Lower leg skin (tissue), 4 donors: ENCODE results near the gene XRRA1. TPM values are rescaled to one million over a fixed set of nuclear protein-coding genes. Genes with fewer than 3 reads are reported as not detected.
"Not testable (repeated sequence)": the region's sequence is repeated elsewhere in the genome, so short reads cannot be mapped to it uniquely, and the experiment has no call there.

Experiments used
- DNase-seq, 2 donors: peaks; one replicate each; pipeline ENCODE4 v3.0.0-alpha.2; 2019; ENCODE audit warnings: low spot score in 2 of 2
- H3K4me3 ChIP-seq: fragments of 200-600 bp; sonication (generic); 2 replicates; pipeline ENCODE4 v1.5.1; 2017; ENCODE audit warnings: mild to moderate bottlenecking, low read depth; ENCODE audit not compliant: poor library complexity, severe bottlenecking
- CTCF ChIP-seq, 3 donors: fragments of 450-650 bp; IDR thresholded peaks; one replicate each; pipeline ENCODE4 v1.5.1; 2016; ENCODE audit warnings: antibody characterized with exemption in 3 of 3, mild to moderate bottlenecking in 3 of 3, moderate library complexity in 2 of 3
- POLR2A ChIP-seq, 2 donors: fragments of 450-650 bp; IDR thresholded peaks; one replicate each; pipeline ENCODE4 v1.6.1; 2016 to 2017; ENCODE audit warnings: antibody characterized with exemption in 2 of 2, mild to moderate bottlenecking in 1 of 2, moderate library complexity in 1 of 2
- WGBS, 2 donors: methylation state at CpG; one replicate each; pipeline ENCODE4 v1.1.5; 2018; 5-methylcytosine and 5-hydroxymethylcytosine counted together
- intact Hi-C: fragments of 100-400 bp; cut with DNase I; formaldehyde crosslinking; loops from one replicate; pipeline ENCODE4 v1.15.0; 2023; ENCODE audit warnings: low total_unique reads
- total RNA-seq, 4 donors: library from RNA; depleted of rRNA; stranded (reverse); fragments of >200 nt; gene quantifications; one replicate each; pipeline ENCODE4 v1.1.0, GENCODE V29; 2016

The XRRA1 gene
- total RNA-seq, 4 donors from 2014 or later = 7.0 to 17.4 (median 13.2) TPM

- intact Hi-C loops = no loop called here
- no peak for DNase-seq
- no peak overlapping the region for H3K4me3 ChIP-seq
- TF ChIP-seq POLR2A (IDR thresholded peaks at IDR 0.05) (no peak), CTCF (IDR thresholded peaks at IDR 0.05) (no peak)
- 70 to 79% methylated on average over 4 of the region's 4 CpGs for WGBS, 2 donors
These were observed 39.1 kb downstream of the XRRA1 start for GRCh38 chr11:74909812-74910211.

- 72 to 74% methylated on average over 4 of the region's 4 CpGs for WGBS, 2 donors
- no peak overlapping the region for H3K4me3 ChIP-seq
- TF ChIP-seq POLR2A (IDR thresholded peaks at IDR 0.05) (no peak), CTCF (IDR thresholded peaks at IDR 0.05) (no peak)
- intact Hi-C loops = no loop called here
- no peak for DNase-seq
These were observed 39.5 kb downstream of the XRRA1 start for GRCh38 chr11:74909385-74909784.

GRCh38 chr11:74905326-74905725 is 43.6 kb downstream of the XRRA1 start:
- intact Hi-C loops = no loop called here
- WGBS, 2 donors = 56 to 83% methylated on average over 3 of the region's 3 CpGs
- no peak overlapping the region for H3K4me3 ChIP-seq
- TF ChIP-seq CTCF (IDR thresholded peaks at IDR 0.05) (no peak), POLR2A (IDR thresholded peaks at IDR 0.05) (no peak)
- DNase-seq = no peak

GRCh38 chr11:74902342-74902741 is 46.5 kb downstream of the XRRA1 start:
- no peak overlapping the region for H3K4me3 ChIP-seq
- 97 to 99% methylated on average over 4 of the region's 4 CpGs for WGBS, 2 donors
- TF ChIP-seq POLR2A (IDR thresholded peaks at IDR 0.05) (no peak), CTCF (IDR thresholded peaks at IDR 0.05) (no peak)
- intact Hi-C loops = no loop called here
- DNase-seq = no peak

GRCh38 chr11:74896311-74896710 is 52.6 kb downstream of the XRRA1 start:
- WGBS, 2 donors = 72 to 90% methylated on average over 5 of the region's 5 CpGs
- DNase-seq = no peak
- TF ChIP-seq CTCF (IDR thresholded peaks at IDR 0.05) = no peak
- TF ChIP-seq POLR2A (IDR thresholded peaks at IDR 0.05) = no peak
- no peak overlapping the region for H3K4me3 ChIP-seq
- intact Hi-C loops = no loop called here

GRCh38 chr11:74895340-74896116 is 53.4 kb downstream of the XRRA1 start:
- DNase-seq = no peak
- TF ChIP-seq POLR2A (IDR thresholded peaks at IDR 0.05) = no peak
- no peak for TF ChIP-seq CTCF (IDR thresholded peaks at IDR 0.05)
- H3K4me3 ChIP-seq = no peak overlapping the region
- intact Hi-C loops = no loop called here
- WGBS, 2 donors = 72 to 92% methylated on average over 3 of the region's 3 CpGs

GRCh38 chr11:74893015-74893414 is 55.9 kb downstream of the XRRA1 start:
- DNase-seq, H3K4me3 ChIP-seq, intact Hi-C loops: not testable (repeated sequence)
